Endodermal cell (in vitro differentiated cells): ENCODE measurements around the gene RYR2. TPM values are rescaled to one million over a fixed set of nuclear protein-coding genes. Genes with fewer than 3 reads are reported as not detected.

Experiments
- DNase-seq: peaks from one replicate; pipeline ENCODE4 v3.0.0-alpha.2; 2017
- H3K27ac ChIP-seq: 2 replicates; pipeline ENCODE4 v1.5.1; 2013; ENCODE audit warnings: mild to moderate bottlenecking, low read depth, low read length, moderate library complexity
- H3K27me3 ChIP-seq: 2 replicates; pipeline ENCODE4 v1.6.1; 2013; ENCODE audit warnings: mild to moderate bottlenecking, low read length, moderate library complexity; ENCODE audit not compliant: insufficient read depth, control insufficient read depth, poor library complexity, severe bottlenecking
- H3K36me3 ChIP-seq: 2 replicates; pipeline ENCODE4 v1.7.0; 2013; ENCODE audit warnings: mild to moderate bottlenecking, low read length, moderate library complexity; ENCODE audit not compliant: control insufficient read depth, insufficient read depth
- H3K4me1 ChIP-seq: one replicate; pipeline ENCODE4 v1.7.0; 2013; ENCODE audit warnings: low read length; ENCODE audit not compliant: control insufficient read depth, insufficient read depth
- H3K4me3 ChIP-seq: 2 replicates; pipeline ENCODE4 v1.5.1; 2013; ENCODE audit warnings: mild to moderate bottlenecking, low read length, moderate library complexity
- H3K9ac ChIP-seq: 2 replicates; pipeline ENCODE4 v1.6.1; 2013; ENCODE audit warnings: mild to moderate bottlenecking, low read length, moderate library complexity; ENCODE audit not compliant: poor library complexity, severe bottlenecking; ENCODE audit errors: extremely low read depth
- H3K9me3 ChIP-seq: 2 replicates; pipeline ENCODE4 v1.6.1; 2013; ENCODE audit warnings: mild to moderate bottlenecking, low read length, moderate library complexity; ENCODE audit not compliant: control insufficient read depth
- H3K27ac Mint-ChIP-seq: 2 replicates; pipeline ENCODE4 v1.8.0; 2020; ENCODE audit warnings: mixed read lengths
- H3K27me3 Mint-ChIP-seq: 2 replicates; pipeline ENCODE4 v1.8.0; 2021; ENCODE audit warnings: mild to moderate bottlenecking, mixed read lengths; ENCODE audit not compliant: insufficient read depth
- H3K36me3 Mint-ChIP-seq: 2 replicates; pipeline ENCODE4 v1.8.0; 2020; ENCODE audit warnings: low read depth, mixed read lengths
- H3K4me1 Mint-ChIP-seq: 2 replicates; pipeline ENCODE4 v1.8.0; 2020; ENCODE audit warnings: mixed read lengths
- H3K4me3 Mint-ChIP-seq: 2 replicates; pipeline ENCODE4 v1.8.0; 2020; ENCODE audit warnings: mild to moderate bottlenecking, moderate library complexity, mixed read lengths
- H3K9me3 Mint-ChIP-seq: 2 replicates; pipeline ENCODE4 v1.8.0; 2020; ENCODE audit warnings: mild to moderate bottlenecking, mixed read lengths
- CTCF ChIP-seq: fragments of 200-600 bp; sonication (generic); conservative IDR thresholded peaks from 2 replicates; pipeline ENCODE4 v1.5.0; 2021; ENCODE audit warnings: antibody characterized with exemption, mild to moderate bottlenecking
- WGBS, 2 experiments: methylation state at CpG; one replicate each; pipeline versions ENCODE4 v1.1.5 to v1.1.7; 2013; ENCODE audit warnings: missing lambda C conversion rate in 2 of 2, mixed read lengths in 1 of 2; ENCODE audit not compliant: insufficient coverage in 1 of 2, insufficient read length in 1 of 2; 5-methylcytosine and 5-hydroxymethylcytosine counted together
- total RNA-seq, 2 donors: library from RNA; stranded (reverse); fragmentation: NEBNext Ultra II Directional in 1 of 2; extraction: Animal tissue kit (Norgen Biotek cat#: 25700) in 1 of 2; gene quantifications; 2 replicates in 1 of 2; 3 replicates in 1 of 2; pipeline ENCODE4 v1.2.1, GENCODE V29; 2021

The RYR2 gene
- total RNA-seq, 2 donors from 2014 or later, result 0.95 to 2.4 TPM

DNA sequence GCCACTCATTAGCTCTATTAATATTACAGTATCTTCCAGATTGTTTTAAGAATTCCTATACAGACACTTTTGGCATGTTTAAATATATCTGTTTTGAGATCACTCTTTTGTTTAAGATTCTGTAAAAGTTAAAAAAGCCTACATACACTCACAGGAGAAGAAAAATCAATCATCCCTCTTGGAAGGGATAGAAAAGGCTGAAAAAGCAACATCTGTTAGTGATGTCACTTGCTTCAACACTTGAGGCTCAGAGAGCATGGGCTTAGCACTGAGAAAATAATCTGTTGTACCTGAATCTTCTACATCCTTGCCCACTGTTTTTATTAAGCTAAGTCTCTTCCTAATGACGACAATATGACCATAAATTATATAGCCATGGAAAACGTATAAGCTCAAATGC, 721.8 kb downstream of the RYR2 start:
- H3K9me3 ChIP-seq, result no peaks in the 10 kb centered on the region
- no peak overlapping the region for H3K27ac Mint-ChIP-seq

DNA sequence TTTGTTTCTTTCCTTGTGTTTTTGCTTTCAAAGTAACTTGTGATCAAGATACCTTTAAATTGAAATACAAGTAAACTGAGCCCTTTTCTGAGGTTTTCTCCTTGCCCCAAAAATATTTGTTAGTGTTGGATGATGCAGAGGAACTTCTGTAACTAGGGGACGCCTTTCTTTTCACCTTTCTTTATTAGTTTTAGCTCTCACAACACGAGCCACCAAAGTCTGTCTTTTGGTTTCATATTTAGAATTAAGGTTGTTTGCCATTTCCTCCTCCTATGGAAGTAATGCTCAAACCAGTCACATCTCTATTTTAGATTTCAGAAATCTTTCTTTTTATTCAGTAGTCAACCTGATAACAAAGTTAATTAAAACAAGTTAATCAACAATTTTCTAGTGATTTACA, 727.9 kb downstream of the RYR2 start:
- H3K9me3 ChIP-seq, result no peaks in the 10 kb centered on the region
- Mint-ChIP-seq H3K27ac (no peak overlapping the region), H3K9me3 (no peaks in the 10 kb centered on the region), H3K4me3 (no peak overlapping the region), H3K4me1 (peaks cover 10% of the 10 kb centered on the region), H3K27me3 (no peaks in the 10 kb centered on the region), H3K36me3 (no peaks in the 10 kb centered on the region)
- no peak overlapping the region for H3K4me3 ChIP-seq
- DNase-seq, result no peak
- no peaks in the 10 kb centered on the region for H3K36me3 ChIP-seq
- TF ChIP-seq CTCF, result no peak
- 87 to 100% methylated on average over 1 to 2 of the region's 2 CpGs for WGBS, 2 experiments
- peaks cover 5% of the 10 kb centered on the region for H3K4me1 ChIP-seq
- H3K27ac ChIP-seq, result no peak overlapping the region
- no peak overlapping the region for H3K9ac ChIP-seq
- H3K27me3 ChIP-seq, result no peaks in the 10 kb centered on the region

More for the DNA sequence above, 721.8 kb downstream of the RYR2 start:
- 50 to 100% methylated on average over 1 to 2 of the region's 2 CpGs for WGBS, 2 experiments
- no peak overlapping the region for H3K4me3 Mint-ChIP-seq
- Histone ChIP-seq H3K9ac (no peak overlapping the region), H3K36me3 (no peaks in the 10 kb centered on the region), H3K27ac (no peak overlapping the region), H3K4me3 (no peak overlapping the region), H3K4me1 (no peaks in the 10 kb centered on the region), H3K27me3 (no peaks in the 10 kb centered on the region)
- no peaks in the 10 kb centered on the region for H3K9me3 Mint-ChIP-seq
- no peak for DNase-seq
- H3K36me3 Mint-ChIP-seq, result no peaks in the 10 kb centered on the region
- peaks cover 2% of the 10 kb centered on the region for H3K4me1 Mint-ChIP-seq
- TF ChIP-seq CTCF, result no peak
- no peaks in the 10 kb centered on the region for H3K27me3 Mint-ChIP-seq

DNA sequence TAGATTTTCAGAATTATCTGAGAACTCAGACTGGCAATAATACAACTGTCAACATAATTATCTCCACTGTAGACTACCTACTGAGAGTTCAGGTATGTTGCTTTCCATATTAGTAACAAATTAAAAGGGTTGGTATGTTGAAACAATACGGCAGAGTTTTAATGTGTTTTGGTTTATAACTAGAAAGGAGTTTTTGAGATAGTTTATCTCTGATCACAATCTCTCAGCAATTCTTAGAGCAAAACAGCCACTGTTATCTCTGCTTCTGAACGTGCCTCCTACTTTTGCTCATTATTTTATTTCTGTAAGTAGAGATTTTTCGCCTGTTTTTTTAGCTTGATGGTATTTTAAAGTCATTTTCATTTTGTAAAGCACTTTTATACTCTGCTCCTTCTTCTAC, 730.0 kb downstream of the RYR2 start:
- H3K9me3 Mint-ChIP-seq, result no peaks in the 10 kb centered on the region

More for the DNA sequence above, 730.0 kb downstream of the RYR2 start:
- 90% methylated on average over 2 of the region's 3 CpGs; no CpG with 5 or more reads in 1 of the 2 experiments for WGBS, 2 experiments
- no peaks in the 10 kb centered on the region for H3K36me3 Mint-ChIP-seq
- Histone ChIP-seq H3K4me1 (peaks cover 5% of the 10 kb centered on the region), H3K9ac (no peak overlapping the region), H3K27ac (no peak overlapping the region), H3K36me3 (no peaks in the 10 kb centered on the region), H3K4me3 (peak overlapping the region; percentile 14), H3K27me3 (no peaks in the 10 kb centered on the region), H3K9me3 (no peaks in the 10 kb centered on the region)
- no peak for TF ChIP-seq CTCF
- H3K4me3 Mint-ChIP-seq, result no peak overlapping the region
- peaks cover 9% of the 10 kb centered on the region for H3K4me1 Mint-ChIP-seq
- no peaks in the 10 kb centered on the region for H3K27me3 Mint-ChIP-seq
- no peak overlapping the region for H3K27ac Mint-ChIP-seq
- no peak for DNase-seq
